Measurements from ENCODE around the gene SDR42E2. TPM values are rescaled to one million over a fixed set of nuclear protein-coding genes. Genes with fewer than 3 reads are reported as not detected.
"Not testable (repeated sequence)": the region's sequence is repeated elsewhere in the genome, so short reads cannot be mapped to it uniquely, and the experiment has no call there.

The SDR42E2 gene
- total RNA-seq: not detected
- long read RNA-seq: 0 reads

GRCh38 chr16:22161999-22162655, at the start of gene SDR42E2:
TSS of gene SDR42E2 (plus strand) at chr16:22162506. CDS start at chr16:22165583, 3,077 bp downstream.
- intact Hi-C loops (cut with DNase I): no loop called here
- no peak for DNase-seq (ENCODE audit: missing footprints)
- ATAC-seq: no peak

- intact Hi-C loops (cut with DNase I): no loop called here
- DNase-seq (ENCODE audit: missing footprints) (no peak), ATAC-seq (no peak)
Measured at GRCh38 chr16:22116095-22116700, 46.1 kb upstream of the SDR42E2 start.

GRCh38 chr16:22117609-22118008, 44.7 kb upstream of the SDR42E2 start:
- intact Hi-C loops (cut with DNase I): no loop called here
- DNase-seq (ENCODE audit: missing footprints): no peak
- no peak for ATAC-seq

GRCh38 chr16:22120440-22120839, 41.9 kb upstream of the SDR42E2 start:
- ATAC-seq (no peak), DNase-seq (ENCODE audit: missing footprints) (no peak)
- intact Hi-C loops (cut with DNase I): no loop called here

GRCh38 chr16:22122239-22122638, 40.1 kb upstream of the SDR42E2 start:
- DNase-seq (ENCODE audit: missing footprints) (no peak), ATAC-seq (no peak)
- intact Hi-C loops (cut with DNase I): no loop called here

GRCh38 chr16:22123146-22123545, 39.2 kb upstream of the SDR42E2 start:
- DNase-seq (ENCODE audit: missing footprints): no peak
- intact Hi-C loops (cut with DNase I): no loop called here
- ATAC-seq: no peak

GRCh38 chr16:22123759-22124490, 38.4 kb upstream of the SDR42E2 start:
- ATAC-seq (no peak), DNase-seq (ENCODE audit: missing footprints) (no peak)
- intact Hi-C loops (cut with DNase I): no loop called here

- DNase-seq (ENCODE audit: missing footprints) (no peak), ATAC-seq (no peak)
- intact Hi-C loops (cut with DNase I): no loop called here
Measured at GRCh38 chr16:22124583-22125284, 37.6 kb upstream of the SDR42E2 start.

- ATAC-seq: no peak
- DNase-seq (ENCODE audit: missing footprints): no peak
- intact Hi-C loops (cut with DNase I): no loop called here
Measured at GRCh38 chr16:22126037-22126558, 36.2 kb upstream of the SDR42E2 start.

- DNase-seq (ENCODE audit: missing footprints); intact Hi-C loops (cut with DNase I); ATAC-seq: not testable (repeated sequence)
Measured at GRCh38 chr16:22128537-22128936, 33.8 kb upstream of the SDR42E2 start.

GRCh38 chr16:22130528-22130927, 31.8 kb upstream of the SDR42E2 start:
- no peak for DNase-seq (ENCODE audit: missing footprints)
- intact Hi-C loops (cut with DNase I): no loop called here
- ATAC-seq: no peak

GRCh38 chr16:22132801-22133200, 29.5 kb upstream of the SDR42E2 start:
- DNase-seq (ENCODE audit: missing footprints) (no peak), ATAC-seq (no peak)
- intact Hi-C loops (cut with DNase I): no loop called here

GRCh38 chr16:22138482-22138881, 23.8 kb upstream of the SDR42E2 start:
- no peak for DNase-seq (ENCODE audit: missing footprints)
- intact Hi-C loops (cut with DNase I): no loop called here
- ATAC-seq: no peak

GRCh38 chr16:22139008-22139407, 23.3 kb upstream of the SDR42E2 start:
- DNase-seq (ENCODE audit: missing footprints) (no peak), ATAC-seq (no peak)
- intact Hi-C loops (cut with DNase I): no loop called here

GRCh38 chr16:22139732-22140131, 22.6 kb upstream of the SDR42E2 start:
- DNase-seq (ENCODE audit: missing footprints): no peak
- intact Hi-C loops (cut with DNase I): no loop called here
- no peak for ATAC-seq

GRCh38 chr16:22141767-22142166, 20.5 kb upstream of the SDR42E2 start:
- DNase-seq (ENCODE audit: missing footprints): no peak
- ATAC-seq: no peak
- intact Hi-C loops (cut with DNase I): no loop called here

- intact Hi-C loops (cut with DNase I): no loop called here
- ATAC-seq: no peak
- no peak for DNase-seq (ENCODE audit: missing footprints)
Measured at GRCh38 chr16:22144520-22144919, 17.8 kb upstream of the SDR42E2 start.

GRCh38 chr16:22147853-22148252, 14.5 kb upstream of the SDR42E2 start:
- no peak for ATAC-seq
- no peak for DNase-seq (ENCODE audit: missing footprints)
- intact Hi-C loops (cut with DNase I): no loop called here

GRCh38 chr16:22151246-22151998, 10.9 kb upstream of the SDR42E2 start:
- no peak for DNase-seq (ENCODE audit: missing footprints)
- intact Hi-C loops (cut with DNase I): no loop called here
- ATAC-seq: no peak

Measured in Right ventricle myocardium inferior (tissue), 1 donor.